ENCODE measurements around the gene JRKL.
"Not testable (repeated sequence)": the region's sequence is repeated elsewhere in the genome, so short reads cannot be mapped to it uniquely, and the experiment has no call there.

The JRKL gene

GRCh38 chr11:96430668-96431067, 40.9 kb downstream of the JRKL start:
- no peaks in the 10 kb centered on the region for H4K20me1 ChIP-seq (ENCODE audit: insufficient read depth, low read length)

GRCh38 chr11:96432654-96433053, 42.8 kb downstream of the JRKL start:
- not testable (repeated sequence) for H3K4me1 ChIP-seq (ENCODE audit: insufficient read depth, low read length, severe bottlenecking); H3K9me2 ChIP-seq (ENCODE audit: low read depth, low read length); H3K9ac ChIP-seq (ENCODE audit: low read length); H3K27me3 ChIP-seq (ENCODE audit: insufficient read depth, low read length); H4K20me1 ChIP-seq (ENCODE audit: insufficient read depth, low read length); H3K4me2 ChIP-seq (ENCODE audit: low read length); H3K36me3 ChIP-seq (ENCODE audit: insufficient read depth, low read length); H3K27ac ChIP-seq (ENCODE audit: low read depth, low read length, poor library complexity, severe bottlenecking); H3F3A ChIP-seq (ENCODE audit: insufficient read depth, low read length); H3K79me2 ChIP-seq (ENCODE audit: insufficient read depth, low read length); H2AFZ ChIP-seq (ENCODE audit: low read length); H3K4me3 ChIP-seq (ENCODE audit: low read depth, low read length, poor library complexity, severe bottlenecking); H3K9me3 ChIP-seq (ENCODE audit: low read length)

More at GRCh38 chr11:96430668-96431067, 40.9 kb downstream of the JRKL start:
- no peaks in the 10 kb centered on the region for H3K27me3 ChIP-seq (ENCODE audit: insufficient read depth, low read length)
- H3K27ac ChIP-seq (ENCODE audit: low read depth, low read length, poor library complexity, severe bottlenecking), result no peak overlapping the region
- no peak overlapping the region for H3K4me3 ChIP-seq (ENCODE audit: low read depth, low read length, poor library complexity, severe bottlenecking)
- H3K9me3 ChIP-seq (ENCODE audit: low read length), result no peaks in the 10 kb centered on the region
- no peaks in the 10 kb centered on the region for H3F3A ChIP-seq (ENCODE audit: insufficient read depth, low read length)
- H2AFZ ChIP-seq (ENCODE audit: low read length), result no peak overlapping the region
- H3K79me2 ChIP-seq (ENCODE audit: insufficient read depth, low read length), result no peaks in the 10 kb centered on the region
- TF ChIP-seq CTCF (IDR thresholded peaks at IDR 0.05; ENCODE audit: low read length), result no peak
- no peak for TF ChIP-seq EZH2 (IDR thresholded peaks at IDR 0.05; ENCODE audit: borderline replicate concordance, low read length)
- no peaks in the 10 kb centered on the region for H3K9me2 ChIP-seq (ENCODE audit: low read depth, low read length)
- H3K36me3 ChIP-seq (ENCODE audit: insufficient read depth, low read length), result no peaks in the 10 kb centered on the region
- peaks cover 9% of the 10 kb centered on the region for H3K4me1 ChIP-seq (ENCODE audit: insufficient read depth, low read length, severe bottlenecking)
- H3K4me2 ChIP-seq (ENCODE audit: low read length), result no peak overlapping the region
- no peak overlapping the region for H3K9ac ChIP-seq (ENCODE audit: low read length)
